NCI-H460 (cell line): ENCODE data around the gene CLCNKA. TPM values are rescaled to one million over a fixed set of nuclear protein-coding genes. Genes with fewer than 3 reads are reported as not detected.

Source experiments
- DNase-seq: peaks from one replicate; pipeline ENCODE4 v3.0.0-alpha.2; 2016; ENCODE audit warnings: low read depth; ENCODE audit errors: extremely low read depth
- small RNA-seq, 2 experiments: library from RNA; depleted of rRNA; stranded (forward); fragments of <200 nt; gene quantifications; one replicate each; pipeline ENCODE3, GENCODE V24; 2014
- total RNA-seq: library from RNA; depleted of rRNA; stranded (reverse); fragments of >200 nt; shearing (Covaris generic); gene quantifications from 2 replicates; pipeline ENCODE4 v1.2.3, GENCODE V29; 2014; rRNA removed

Gene CLCNKA
- total RNA-seq, 1 experiment from 2014 or later = not detected

DNA sequence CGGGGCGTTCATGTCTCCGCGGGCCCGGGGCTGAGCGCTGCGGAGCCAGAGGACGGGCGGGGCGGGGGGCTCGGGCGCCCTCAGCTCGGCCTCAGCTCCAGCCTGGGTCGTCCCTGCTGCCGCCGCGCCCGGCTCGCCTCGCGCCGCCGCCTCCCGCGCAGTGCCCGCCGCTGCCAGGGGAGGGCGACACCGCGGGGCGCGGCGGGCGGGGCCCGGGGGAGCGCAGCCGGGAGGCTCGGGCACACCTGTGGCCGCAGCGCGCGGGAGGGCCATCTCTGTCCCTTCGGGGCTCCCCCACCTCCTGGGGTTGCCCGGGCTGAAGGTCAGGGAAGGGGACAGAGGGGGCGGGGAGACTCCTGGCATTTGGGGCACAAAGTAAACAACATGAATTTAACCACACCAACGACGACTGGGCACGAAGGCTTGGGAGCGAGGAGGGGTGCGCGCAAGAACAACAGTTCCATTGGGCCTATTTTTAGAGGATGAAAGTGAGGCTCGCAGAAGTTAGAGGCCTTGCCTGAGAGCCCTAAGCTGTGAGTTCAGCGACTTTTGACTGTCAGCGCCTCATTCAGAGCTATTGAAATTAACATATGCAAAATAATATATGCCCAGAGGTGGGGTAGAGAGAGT is 51.8 kb downstream of the CLCNKA start, which contains the start of gene FAM131C:
TSS of gene FAM131C (minus strand) at position 162 of the 630 bp plus-strand sequence. CDS start 209 bp downstream, outside the sequence.
- DNase-seq = no peak

DNA sequence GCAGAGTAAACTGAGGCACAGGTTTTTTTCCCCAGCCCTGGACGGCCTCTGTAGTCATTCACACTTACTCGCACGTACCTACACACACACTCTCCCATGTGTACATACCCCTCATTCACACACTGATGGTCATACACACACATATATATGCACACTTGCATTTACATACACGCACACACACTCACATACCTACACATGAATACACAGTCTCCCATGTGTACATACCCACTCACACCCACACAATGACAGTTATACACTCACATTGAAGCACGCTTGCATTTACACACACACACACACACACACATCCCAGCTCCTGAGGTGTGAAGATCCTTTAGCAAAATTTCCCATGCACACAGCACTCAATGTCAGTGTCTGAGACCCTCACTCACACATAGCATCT is 52.4 kb downstream of the CLCNKA start:
- no peak for DNase-seq

DNA sequence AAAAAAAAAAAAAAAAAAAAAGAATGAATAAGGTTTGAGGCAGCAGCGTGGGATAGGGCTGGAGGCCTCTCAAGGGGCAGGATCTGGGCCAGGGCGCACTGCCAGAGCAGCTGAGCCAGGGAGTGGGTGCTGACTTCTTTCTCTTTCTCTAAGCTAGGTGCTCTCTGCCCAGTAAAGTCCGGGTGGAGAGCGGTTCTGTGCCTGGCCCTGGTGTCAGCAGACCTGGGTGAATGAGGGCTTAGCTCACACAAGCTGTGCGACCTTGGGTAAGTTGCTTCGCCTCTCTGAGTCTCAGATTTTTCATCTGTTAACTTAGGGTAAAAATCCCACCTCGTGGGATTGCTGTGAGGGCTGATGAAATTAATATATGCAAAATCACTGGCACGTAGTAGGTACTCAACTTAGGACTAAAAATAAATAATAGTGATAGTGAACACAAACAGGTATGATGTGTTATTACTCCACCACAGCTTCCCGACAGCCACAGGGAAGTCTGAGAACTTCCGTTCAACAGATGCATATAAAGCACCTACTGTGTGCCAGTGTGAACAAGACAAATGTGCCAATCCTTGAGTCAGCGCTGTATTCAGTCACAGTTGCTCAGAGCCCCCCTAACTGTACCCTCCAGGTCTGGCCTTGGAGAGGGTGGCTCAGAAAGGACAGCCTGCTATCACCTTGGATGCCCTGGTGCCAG is 53.6 kb downstream of the CLCNKA start:
- no peak for DNase-seq

DNA sequence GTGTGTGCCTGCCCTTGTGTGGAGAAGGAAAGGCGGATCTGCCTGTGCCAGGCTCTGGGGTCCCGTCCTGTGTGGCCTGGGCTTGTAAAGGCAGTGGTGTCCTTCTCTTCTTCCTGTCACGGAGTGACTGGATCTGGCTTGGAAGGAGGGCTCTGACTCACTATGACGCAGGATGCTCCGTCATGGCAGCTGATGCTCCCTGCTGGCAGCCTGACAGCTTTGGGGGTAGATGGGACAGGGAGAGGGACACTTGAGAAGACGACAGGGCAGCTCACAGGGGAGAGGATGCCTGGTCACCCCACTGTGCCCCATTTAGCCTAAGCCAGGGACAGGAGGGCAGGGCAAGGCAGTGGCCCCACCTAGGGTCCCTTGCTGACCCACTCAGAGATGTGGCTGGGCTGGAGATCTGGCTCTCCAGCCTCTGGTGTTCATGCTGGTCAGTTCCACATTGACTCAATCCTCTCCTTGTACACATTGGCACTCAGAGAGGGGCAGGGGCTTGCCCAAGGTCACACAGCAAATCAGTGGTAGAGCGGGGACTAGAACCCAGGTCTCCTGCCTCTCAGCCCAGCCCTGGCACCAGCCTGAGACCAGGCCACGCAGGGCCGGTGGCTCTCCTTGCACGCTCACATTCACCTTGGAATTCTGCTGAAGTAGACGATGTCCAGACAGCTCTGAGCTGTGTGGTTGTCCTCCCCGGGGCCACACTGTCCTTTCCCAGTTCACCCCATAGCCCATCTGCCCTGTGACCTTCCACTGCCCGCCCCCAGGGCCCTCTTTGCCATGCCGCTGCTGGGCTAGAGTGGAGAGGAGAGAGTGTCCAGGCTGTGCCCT is 54.4 kb downstream of the CLCNKA start:
- DNase-seq = peak; percentile 88

DNA sequence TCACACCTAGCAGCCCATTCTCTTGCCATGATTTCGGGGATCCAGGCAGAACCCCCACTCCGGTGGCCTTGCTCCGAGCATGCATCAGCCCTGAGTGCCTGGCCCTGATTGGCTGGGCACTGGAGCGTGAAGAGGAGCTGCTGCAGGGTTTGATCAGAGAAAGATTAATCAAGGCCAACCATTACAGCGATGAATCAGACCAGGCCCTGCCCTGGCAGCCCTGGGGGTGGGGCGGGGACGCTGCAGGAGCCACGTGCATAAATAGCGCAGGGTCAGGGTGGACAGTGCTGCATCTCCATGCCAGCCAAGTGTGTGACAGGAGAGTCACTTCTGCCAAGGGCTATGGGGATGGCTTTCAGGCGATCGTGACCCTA is 55.0 kb downstream of the CLCNKA start:
- peak; percentile 65 for DNase-seq

DNA sequence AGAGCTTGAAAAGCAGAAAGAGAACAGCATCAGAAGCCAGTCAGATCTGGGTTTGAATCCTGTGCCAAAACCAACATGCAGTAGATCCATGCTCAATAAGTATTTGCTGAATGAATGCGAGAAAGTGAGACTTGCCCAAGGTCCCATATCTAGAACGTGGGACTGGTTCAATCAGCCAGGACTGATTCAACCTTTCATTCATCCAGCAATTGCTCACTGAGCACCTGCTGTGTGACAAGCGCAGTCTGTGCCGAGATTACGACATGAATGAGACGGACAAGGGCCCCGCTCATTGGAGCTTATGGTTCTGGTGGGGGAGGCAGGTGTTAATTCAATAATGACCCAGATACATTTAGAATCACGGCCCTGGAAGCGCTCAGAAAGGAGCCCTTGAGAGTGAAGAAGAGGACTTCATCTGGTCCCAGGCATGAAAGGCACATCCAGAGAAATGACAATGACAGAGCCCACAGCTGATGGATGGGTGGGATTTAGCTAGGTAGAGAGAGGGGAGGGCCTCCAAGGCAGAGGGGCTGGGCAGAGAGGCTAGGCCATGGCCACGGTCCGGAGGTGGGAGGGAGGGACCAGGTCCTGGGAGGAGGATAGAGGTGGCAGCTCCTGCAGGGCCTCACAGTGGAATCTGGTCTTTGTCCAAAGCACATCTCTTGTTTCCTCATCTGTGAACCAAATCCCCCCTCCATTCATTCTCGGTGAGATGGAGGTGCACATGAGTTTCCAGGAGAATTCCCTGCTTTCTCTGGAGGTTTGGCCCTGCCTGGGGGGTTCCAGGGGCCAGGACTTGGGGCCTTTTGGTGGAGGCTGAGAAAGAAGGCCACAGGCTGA is 55.8 kb downstream of the CLCNKA start:
- no peak for DNase-seq

DNA sequence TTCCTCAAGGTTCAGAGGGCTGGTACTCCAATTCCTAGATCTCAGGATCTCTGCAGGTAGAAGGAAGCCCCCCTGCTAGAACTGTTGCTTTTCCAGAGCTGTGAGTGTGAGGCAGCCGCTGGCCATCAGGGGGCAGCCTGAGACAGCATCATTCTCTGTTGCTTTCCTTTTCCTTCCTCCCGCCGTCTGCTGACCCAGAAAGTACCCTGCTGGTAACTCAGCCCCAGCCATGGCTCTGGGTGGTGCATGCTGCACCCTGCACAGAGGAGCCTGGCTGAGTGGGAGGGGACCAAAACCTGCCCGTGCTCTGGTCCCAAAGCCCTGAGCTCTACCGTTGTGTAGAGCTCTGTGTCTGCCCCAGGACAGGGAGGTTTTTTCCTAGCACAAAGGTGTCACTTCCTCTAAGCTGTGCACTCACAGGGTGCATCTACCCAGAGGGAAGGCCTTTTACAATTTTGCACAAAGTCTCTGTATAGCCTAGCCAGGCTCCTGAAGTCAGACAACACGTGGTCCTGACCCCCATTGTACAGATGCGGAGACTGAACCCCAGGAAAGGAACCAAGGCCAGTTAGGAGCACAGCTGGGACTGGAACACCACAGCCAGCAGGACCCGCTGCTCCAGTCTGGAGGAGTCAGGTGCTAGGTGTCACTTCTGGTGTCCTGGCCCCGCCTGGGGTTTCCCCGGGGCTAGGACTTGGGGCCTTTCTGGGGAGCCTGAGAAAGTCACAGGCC is 57.3 kb downstream of the CLCNKA start:
- peak; percentile 73 for DNase-seq

DNA sequence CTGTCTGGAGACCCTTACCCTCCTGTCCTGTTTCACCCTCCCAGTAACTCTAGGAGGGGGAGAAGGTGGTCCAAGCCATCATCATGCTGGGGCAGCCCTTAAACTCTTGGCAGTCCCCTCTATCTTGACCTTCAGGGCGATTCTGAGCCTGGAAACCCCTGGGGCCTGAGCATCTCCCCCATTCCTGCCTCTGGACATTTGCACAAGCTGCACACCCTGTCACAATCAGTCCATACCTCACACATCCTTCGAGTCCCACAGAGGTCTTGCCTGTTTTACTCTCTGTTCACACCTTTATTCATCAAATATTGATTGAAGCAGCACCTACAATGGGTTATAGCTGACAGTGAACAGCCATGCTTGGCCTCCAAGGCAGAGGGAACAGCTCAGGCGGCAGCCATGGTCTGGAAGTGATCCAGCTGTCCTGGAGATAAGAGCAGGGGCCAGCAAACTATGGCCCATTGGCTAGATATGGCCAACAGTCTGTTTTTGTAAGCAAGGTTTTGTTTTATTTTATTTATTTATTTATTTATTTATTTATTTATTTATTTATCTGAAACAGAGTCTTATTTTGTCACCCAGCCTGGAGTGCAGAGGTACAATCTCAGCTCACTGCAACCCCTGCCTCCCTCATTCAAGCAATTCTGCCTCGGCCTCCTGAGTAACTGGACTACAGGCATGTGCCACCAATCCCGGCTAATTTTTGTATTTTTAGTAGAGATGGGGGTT is 58.8 kb downstream of the CLCNKA start:
- DNase-seq = no peak

DNA sequence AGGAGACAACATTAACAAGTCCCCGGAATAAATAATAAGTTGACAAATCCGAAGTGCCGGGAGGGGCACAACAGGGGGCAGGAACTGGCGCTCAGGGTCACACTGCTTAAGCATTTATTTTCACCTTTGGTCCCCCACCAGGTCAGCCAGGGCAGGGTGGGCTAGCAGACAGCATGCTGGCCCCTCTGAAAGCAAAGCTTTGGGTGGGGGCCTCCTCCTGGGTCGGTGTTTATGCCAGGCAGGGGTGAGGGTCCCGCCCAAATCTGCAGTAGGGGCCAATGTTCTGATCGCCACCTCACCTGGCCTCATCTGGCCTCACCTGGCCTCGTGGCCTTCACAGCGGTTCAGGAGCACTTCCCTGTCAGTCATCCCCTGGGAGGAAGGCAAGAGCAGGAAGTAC is 59.8 kb downstream of the CLCNKA start:
- DNase-seq = no peak

DNA sequence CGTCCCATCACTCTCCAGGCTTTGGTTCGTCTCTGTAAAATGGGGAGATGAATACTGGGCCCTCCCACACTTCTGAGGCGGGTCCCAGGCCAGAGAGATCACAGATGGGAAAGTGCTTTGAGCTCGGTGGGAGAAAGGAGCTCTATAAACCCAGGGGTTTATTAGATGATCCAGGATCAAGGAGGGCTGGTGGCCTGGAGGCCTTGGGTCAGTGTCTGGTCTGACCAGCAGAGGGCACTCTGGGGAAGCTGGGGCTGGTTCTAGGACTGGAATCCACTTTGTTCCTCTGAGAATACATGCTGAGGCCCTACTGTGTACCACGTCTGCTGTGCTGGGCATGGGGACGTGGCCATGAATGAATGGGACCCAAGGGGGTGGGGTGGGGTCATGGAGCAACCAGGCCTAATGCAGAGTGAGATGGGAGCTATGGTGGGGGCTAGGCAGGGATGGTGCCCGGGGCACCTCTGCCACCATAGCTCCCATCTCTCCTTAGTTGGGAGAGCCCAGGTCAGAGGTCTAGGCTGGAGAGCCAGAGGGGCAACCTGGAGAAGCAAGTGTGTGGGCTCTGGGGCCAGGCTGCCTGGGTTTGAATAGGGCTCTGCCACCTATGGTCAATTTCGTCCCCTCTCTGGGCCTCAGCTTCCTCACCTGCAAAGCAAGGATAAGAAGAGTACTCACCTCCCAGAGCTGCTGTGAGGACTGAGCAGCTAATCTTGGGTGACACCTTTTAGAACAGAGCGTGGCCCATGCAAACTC is 60.6 kb downstream of the CLCNKA start:
- no peak for DNase-seq

DNA sequence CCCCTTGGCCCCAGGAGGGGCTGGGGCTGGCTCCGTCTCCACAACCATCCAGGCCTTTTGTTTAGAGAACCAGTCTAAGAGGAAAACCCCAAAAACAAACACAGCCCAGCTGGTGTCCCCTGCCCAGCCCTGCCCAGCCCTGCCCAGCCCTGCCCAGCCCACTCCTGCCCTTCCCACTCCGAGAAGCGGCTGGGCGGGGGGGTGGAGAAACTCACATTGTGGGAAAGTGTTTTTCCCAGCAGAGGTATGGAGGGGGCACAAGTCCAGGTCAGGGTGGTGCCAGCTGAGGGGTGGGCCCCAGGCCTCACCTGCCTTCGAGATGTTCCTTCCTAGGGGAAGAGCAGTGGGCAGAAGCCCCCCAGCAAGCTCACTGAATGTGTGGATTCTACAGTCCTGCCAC is 61.6 kb downstream of the CLCNKA start:
- no peak for DNase-seq

Small RNA genes within 50 kb of the gene (small RNA-seq; reads per million reads assigned to genes)
- gene AL355994.1 (0 reads per million in 2 experiments), gene AL355994.5 (0 reads per million in 2 experiments)

Other genes starting within 250 kb of the CLCNKA start
- 7.5 and 7.9 TPM in 2 replicates for gene UQCRHL, start 214.4 kb upstream of the CLCNKA start, total RNA-seq
- 11.3 and 14.2 TPM in 2 replicates for gene SPEN, start 174.3 kb upstream of the CLCNKA start, total RNA-seq
- 10.0 and 14.3 TPM in 2 replicates for gene ZBTB17, start 45.9 kb upstream of the CLCNKA start, total RNA-seq
- not detected in 2 replicates for gene SRARP, start 17.8 kb upstream of the CLCNKA start, total RNA-seq
- not detected in 2 replicates for gene HSPB7, start 4.0 kb upstream of the CLCNKA start, total RNA-seq
- gene CLCNKB, start 21.7 kb downstream of the CLCNKA start, total RNA-seq = 0.22 and 0.26 TPM in 2 replicates
- 3.0 and 3.8 TPM in 2 replicates for gene FAM131C, start 51.6 kb downstream of the CLCNKA start, total RNA-seq
- 52.3 and 53.9 TPM in 2 replicates for gene EPHA2, start 134.0 kb downstream of the CLCNKA start, total RNA-seq
- 6.1 and 6.3 TPM in 2 replicates for gene ARHGEF19, start 190.6 kb downstream of the CLCNKA start, total RNA-seq
- gene CPLANE2, start 215.1 kb downstream of the CLCNKA start, total RNA-seq = 3.9 and 4.0 TPM in 2 replicates